GM12878 (cell line): ENCODE data around the gene CCDC85A. TPM values are rescaled to one million over a fixed set of nuclear protein-coding genes. Genes with fewer than 3 reads are reported as not detected.

ENCODE experiments used
- ATF7 ChIP-seq: fragments of 450-650 bp; IDR thresholded peaks from 2 replicates; pipeline ENCODE4 v1.6.1; 2016; ENCODE audit warnings: low read depth, mild to moderate bottlenecking
- BRCA1 ChIP-seq: IDR thresholded peaks from 2 replicates; pipeline ENCODE4 v1.6.1; 2011; ENCODE audit warnings: low read depth, low read length, improper control_type of control experiment
- CEBPZ ChIP-seq: fragments of 150-350 bp; IDR thresholded peaks from 2 replicates; pipeline ENCODE4 v1.6.1; 2016; ENCODE audit warnings: low read depth, low read length
- CREB1 ChIP-seq: IDR thresholded peaks from 2 replicates; pipeline ENCODE4 v1.6.1; 2012; ENCODE audit warnings: low read depth, mild to moderate bottlenecking, inconsistent platforms
- EGR1 ChIP-seq, 2 experiments: IDR thresholded peaks; 1 replicate in 1 of 2; 2 replicates in 1 of 2; pipeline ENCODE4 v1.6.1; 2011 to 2012; ENCODE audit warnings: low read depth in 2 of 2, low read length in 2 of 2, borderline replicate concordance in 1 of 2, mild to moderate bottlenecking in 1 of 2, moderate library complexity in 1 of 2
- IRF3 ChIP-seq: fragments of 450-650 bp; IDR thresholded peaks from 2 replicates; pipeline ENCODE4 v1.6.1; 2014; ENCODE audit warnings: mild to moderate bottlenecking
- IRF5 ChIP-seq: fragments of 450-650 bp; IDR thresholded peaks from 2 replicates; pipeline ENCODE4 v1.6.1; 2017; ENCODE audit warnings: borderline replicate concordance
- NBN ChIP-seq: fragments of 450-650 bp; IDR thresholded peaks from 2 replicates; pipeline ENCODE4 v1.6.1; 2016
- polyA plus RNA-seq, 11 experiments: library from polyadenylated mRNA; depleted of rRNA in 4 of 11; unstranded in 6 of 11; stranded (reverse) in 5 of 11; fragments of >200 nt; fragmentation: Nextera tagmentation in 4 of 11; fragmentation: Illumina TruSeq in 1 of 11; extraction: Ambion mirVana in 4 of 11; extraction: Trizol in 1 of 11; gene quantifications; 1 replicate in 1 of 11; 2 replicates in 10 of 11; pipeline versions ENCODE4 v1.2.1 to v1.2.3, GENCODE V29; 2011 to 2016; ENCODE audit warnings: inconsistent platforms in 2 of 11, missing spikeins in 2 of 11, low read depth in 1 of 11
- total RNA-seq, 4 experiments: library from RNA; depleted of rRNA in 3 of 4; stranded (reverse); fragments of >200 nt in 3 of 4; fragmentation: Illumina TruSeq in 1 of 4; extraction: Trizol in 1 of 4; gene quantifications; 2 replicates each; pipeline versions ENCODE4 v1.2.1 to v1.2.3, GENCODE V29; 2013 to 2021

CCDC85A gene
- total and polyA plus RNA-seq, 10 of the 15 experiments (the other 5 are each of a cell fraction or from before 2014, with no cell fraction given), result 0.02 to 0.57 (median 0.04) TPM; not detected in 7

GRCh38 chr2:56185101-56185581, 1.4 kb downstream of the CCDC85A start (continued):
- TF ChIP-seq CEBPZ, result no peak
- TF ChIP-seq ATF7, result no peak
- TF ChIP-seq EGR1 (IDR thresholded peaks at IDR 0.05; ENCODE audit: borderline replicate concordance in 1 of 2, low read depth in 2 of 2, low read length in 2 of 2), result no peak
- TF ChIP-seq IRF5, result no peak
- TF ChIP-seq NBN, result no peak
- no peak for TF ChIP-seq CREB1
- TF ChIP-seq IRF3, result no peak
- no peak for TF ChIP-seq BRCA1
